Keratinocyte (primary cell): ENCODE data around the gene CA7.

ENCODE experiments used
- EZH2 ChIP-seq: IDR thresholded peaks from one replicate; pipeline ENCODE4 v1.6.1; 2012; ENCODE audit warnings: inconsistent platforms, mild to moderate bottlenecking, low read length, moderate library complexity
- TF ChIP-seq, protein P1 (sequence below), 3 experiments: IDR thresholded peaks in 1 of 3; conservative IDR thresholded peaks in 1 of 3; optimal IDR thresholded peaks in 1 of 3; 2 replicates in 2 of 3; 3 replicates in 1 of 3; pipeline versions ENCODE3 to v1.5.1; 2011; ENCODE audit warnings: low read length in 3 of 3, mild to moderate bottlenecking in 3 of 3, moderate library complexity in 2 of 3, control low read depth in 1 of 3, inconsistent platforms in 1 of 3; ENCODE audit not compliant: insufficient read depth in 2 of 3; ENCODE audit errors: extremely low read depth in 1 of 3

GRCh38 chr16:66846266-66846665 is 2.1 kb downstream of the CA7 start:
- TF ChIP-seq, protein P1, sequence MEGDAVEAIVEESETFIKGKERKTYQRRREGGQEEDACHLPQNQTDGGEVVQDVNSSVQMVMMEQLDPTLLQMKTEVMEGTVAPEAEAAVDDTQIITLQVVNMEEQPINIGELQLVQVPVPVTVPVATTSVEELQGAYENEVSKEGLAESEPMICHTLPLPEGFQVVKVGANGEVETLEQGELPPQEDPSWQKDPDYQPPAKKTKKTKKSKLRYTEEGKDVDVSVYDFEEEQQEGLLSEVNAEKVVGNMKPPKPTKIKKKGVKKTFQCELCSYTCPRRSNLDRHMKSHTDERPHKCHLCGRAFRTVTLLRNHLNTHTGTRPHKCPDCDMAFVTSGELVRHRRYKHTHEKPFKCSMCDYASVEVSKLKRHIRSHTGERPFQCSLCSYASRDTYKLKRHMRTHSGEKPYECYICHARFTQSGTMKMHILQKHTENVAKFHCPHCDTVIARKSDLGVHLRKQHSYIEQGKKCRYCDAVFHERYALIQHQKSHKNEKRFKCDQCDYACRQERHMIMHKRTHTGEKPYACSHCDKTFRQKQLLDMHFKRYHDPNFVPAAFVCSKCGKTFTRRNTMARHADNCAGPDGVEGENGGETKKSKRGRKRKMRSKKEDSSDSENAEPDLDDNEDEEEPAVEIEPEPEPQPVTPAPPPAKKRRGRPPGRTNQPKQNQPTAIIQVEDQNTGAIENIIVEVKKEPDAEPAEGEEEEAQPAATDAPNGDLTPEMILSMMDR (optimal IDR thresholded peaks at IDR 0.05 in 1 of 3, IDR thresholded peaks at IDR 0.05 in 1 of 3, conservative IDR thresholded peaks at IDR 0.05 in 1 of 3; ENCODE audit: extremely low read depth in 1 of 3, insufficient read depth in 2 of 3, low read length in 3 of 3) = no peak
- no peak for TF ChIP-seq EZH2
